ENCODE data around the gene MEGF11. TPM values are rescaled to one million over a fixed set of nuclear protein-coding genes. Genes with fewer than 3 reads are reported as not detected.

The MEGF11 gene
- total RNA-seq, 1 experiment from 2014 or later, result 1.2 TPM

DNA sequence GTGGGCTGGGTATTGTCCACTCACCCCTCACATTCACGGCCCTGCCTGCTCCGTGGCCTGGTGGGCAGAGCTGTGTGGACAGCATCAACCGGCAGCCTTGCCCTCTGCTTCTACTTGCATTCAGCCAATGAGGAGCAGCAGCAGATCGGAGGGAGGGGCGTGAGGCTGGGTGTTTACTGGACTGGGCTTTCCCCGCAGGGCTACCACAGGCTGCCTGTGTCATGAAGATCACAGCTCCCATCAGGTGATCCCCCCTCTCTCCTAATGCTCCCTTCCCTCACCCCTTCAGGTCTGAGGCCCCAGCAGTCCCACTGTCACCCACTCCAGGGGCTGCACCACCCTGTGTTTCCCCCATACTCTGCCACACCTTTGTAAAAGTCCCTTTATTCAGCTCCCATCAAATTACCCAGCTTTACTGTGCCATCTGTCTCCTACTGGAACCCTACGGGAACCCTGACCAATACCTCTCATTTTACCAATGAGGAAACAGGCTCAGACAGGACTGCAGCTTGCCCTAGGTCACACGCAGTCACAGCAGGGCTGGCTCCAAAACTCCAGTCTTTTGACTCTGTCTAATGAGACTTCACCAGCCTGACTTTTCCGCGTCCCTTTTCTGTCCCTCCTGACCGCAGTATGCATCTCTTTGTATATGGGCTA is 81.1 kb downstream of the MEGF11 start:
- Mint-ChIP-seq H3K27me3 (ENCODE audit: low read depth) (peaks cover 1% of the 10 kb centered on the region; the same call in 1 of the 2 replicates), H3K9me3 (no peaks in the 10 kb centered on the region), H3K4me3 (no peak overlapping the region), H3K27ac (peak overlapping the region; percentile 26 to 94 (median 87); a peak in 4 of 7 replicates), H3K4me1 (peaks cover 29 to 59% of the 10 kb centered on the region in 2 experiments), H3K36me3 (ENCODE audit: insufficient read depth in 1 of 3, low read depth in 3 of 3) (no peaks in the 10 kb centered on the region)
- H3K14ac ChIP-seq (ENCODE audit: insufficient read depth, low read length), result no peak overlapping the region; the same call in 1 of the 2 replicates
- no peaks in the 10 kb centered on the region for H4K20me1 ChIP-seq (ENCODE audit: control insufficient read depth, insufficient read depth, insufficient read length)
- no peak overlapping the region for H3K4me2 ChIP-seq (ENCODE audit: insufficient read depth, insufficient read length, low read length)
- H2BK12ac ChIP-seq (ENCODE audit: insufficient read length, low read depth, low read length), result no peak overlapping the region
- no CpG with 5 or more reads among the region's 11 CpGs for WGBS (ENCODE audit: extremely low coverage, insufficient read length, low lambda C conversion rate)
- no peaks in the 10 kb centered on the region for H3K27me3 ChIP-seq (ENCODE audit: insufficient read depth, low read length)
- no peaks in the 10 kb centered on the region for H3K9me3 ChIP-seq (ENCODE audit: control insufficient read depth, low read depth, low read length)
- no peak overlapping the region for H4K5ac ChIP-seq (ENCODE audit: insufficient read length, low read depth, low read length)
- no peak overlapping the region for H2AFZ ChIP-seq (ENCODE audit: low read length)
- DNase-seq, result peak; percentile 54
- TF ChIP-seq, protein P1, sequence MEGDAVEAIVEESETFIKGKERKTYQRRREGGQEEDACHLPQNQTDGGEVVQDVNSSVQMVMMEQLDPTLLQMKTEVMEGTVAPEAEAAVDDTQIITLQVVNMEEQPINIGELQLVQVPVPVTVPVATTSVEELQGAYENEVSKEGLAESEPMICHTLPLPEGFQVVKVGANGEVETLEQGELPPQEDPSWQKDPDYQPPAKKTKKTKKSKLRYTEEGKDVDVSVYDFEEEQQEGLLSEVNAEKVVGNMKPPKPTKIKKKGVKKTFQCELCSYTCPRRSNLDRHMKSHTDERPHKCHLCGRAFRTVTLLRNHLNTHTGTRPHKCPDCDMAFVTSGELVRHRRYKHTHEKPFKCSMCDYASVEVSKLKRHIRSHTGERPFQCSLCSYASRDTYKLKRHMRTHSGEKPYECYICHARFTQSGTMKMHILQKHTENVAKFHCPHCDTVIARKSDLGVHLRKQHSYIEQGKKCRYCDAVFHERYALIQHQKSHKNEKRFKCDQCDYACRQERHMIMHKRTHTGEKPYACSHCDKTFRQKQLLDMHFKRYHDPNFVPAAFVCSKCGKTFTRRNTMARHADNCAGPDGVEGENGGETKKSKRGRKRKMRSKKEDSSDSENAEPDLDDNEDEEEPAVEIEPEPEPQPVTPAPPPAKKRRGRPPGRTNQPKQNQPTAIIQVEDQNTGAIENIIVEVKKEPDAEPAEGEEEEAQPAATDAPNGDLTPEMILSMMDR (conservative IDR thresholded peaks at IDR 0.05), result no peak
- no peak overlapping the region for H3T11ph ChIP-seq (ENCODE audit: low read length)
- no peak overlapping the region for H2BK15ac ChIP-seq (ENCODE audit: low read depth, low read length)
- no peaks in the 10 kb centered on the region for H3K79me2 ChIP-seq (ENCODE audit: insufficient read depth, low read length)
- no peak overlapping the region for H3K27ac ChIP-seq (ENCODE audit: insufficient read length, low read depth, low read length)
- H3K9ac ChIP-seq (ENCODE audit: extremely low read depth, insufficient read length, low read length), result no peak overlapping the region
- no peak overlapping the region for H2BK5ac ChIP-seq (ENCODE audit: insufficient read length, low read length)
- no peaks in the 10 kb centered on the region for H3K23me2 ChIP-seq (ENCODE audit: insufficient read length, low read depth, low read length, poor library complexity, severe bottlenecking)
- no peak overlapping the region for H3K56ac ChIP-seq (ENCODE audit: insufficient read length, low read depth, low read length)
- H2BK120ac ChIP-seq (ENCODE audit: low read depth, low read length, poor library complexity, severe bottlenecking), result no peak overlapping the region
- H2BK20ac ChIP-seq (ENCODE audit: low read depth, low read length, poor library complexity, severe bottlenecking), result no peak overlapping the region
- H3K4ac ChIP-seq (ENCODE audit: low read depth, low read length), result no peak overlapping the region
- H3K4me1 ChIP-seq (ENCODE audit: insufficient read depth, low read length), result no peaks in the 10 kb centered on the region; the same call in 1 of the 2 replicates
- H4K91ac ChIP-seq (ENCODE audit: insufficient read length, low read depth, low read length), result no peak overlapping the region
- no peak overlapping the region for H2AK5ac ChIP-seq (ENCODE audit: insufficient read length, low read length)
- no peak overlapping the region for H4K8ac ChIP-seq (replicated peaks; ENCODE audit: insufficient read length, low read depth, low read length)
- no peak overlapping the region for H3K23ac ChIP-seq (ENCODE audit: insufficient read length, low read depth, low read length)
- no peaks in the 10 kb centered on the region for H3K79me1 ChIP-seq (ENCODE audit: insufficient read depth, low read depth, low read length, poor library complexity, severe bottlenecking)
- no peak overlapping the region for H3K18ac ChIP-seq (ENCODE audit: insufficient read length, low read depth, low read length)
